GM23338 (cell line): ENCODE results near the gene P2RX4. TPM values are rescaled to one million over a fixed set of nuclear protein-coding genes. Genes with fewer than 3 reads are reported as not detected.

Experiments used
- ATAC-seq: fragments of 200-7000 bp; cut with Tn5 transposase; 3 replicates; pipeline ENCODE4 v1.9.1; 2020
- DNase-seq: peaks from one replicate; pipeline ENCODE4 v3.0.0-alpha.2; 2015; ENCODE audit warnings: low spot score
- H2AFZ ChIP-seq: fragments of 200-600 bp; sonication (generic); 2 replicates; pipeline ENCODE4 v1.8.0; 2016; ENCODE audit warnings: antibody characterized with exemption, mild to moderate bottlenecking, moderate library complexity
- H3F3A ChIP-seq: fragments of 200-600 bp; sonication (generic); replicated peaks from 2 replicates; pipeline ENCODE4 v1.8.0; 2017; ENCODE audit warnings: antibody characterized with exemption, mixed run types, low read depth
- H3K27ac ChIP-seq: fragments of 200-600 bp; sonication (generic); 2 replicates; pipeline ENCODE4 v1.6.1; 2016; ENCODE audit warnings: low read depth
- H3K27me3 ChIP-seq: fragments of 200-600 bp; sonication (generic); 2 replicates; pipeline ENCODE4 v1.8.0; 2016; ENCODE audit warnings: mild to moderate bottlenecking, mixed run types, moderate library complexity; ENCODE audit not compliant: insufficient read depth
- H3K36me3 ChIP-seq: fragments of 200-600 bp; sonication (generic); 2 replicates; pipeline ENCODE4 v1.8.0; 2016; ENCODE audit warnings: mild to moderate bottlenecking; ENCODE audit not compliant: insufficient read depth
- H3K4me1 ChIP-seq: fragments of 200-600 bp; sonication (generic); 2 replicates; pipeline ENCODE4 v1.8.0; 2016; ENCODE audit warnings: mild to moderate bottlenecking, moderate library complexity; ENCODE audit not compliant: insufficient read depth
- H3K4me2 ChIP-seq: fragments of 200-600 bp; sonication (generic); 2 replicates; pipeline ENCODE4 v1.7.1; 2017; ENCODE audit warnings: mixed run types
- H3K4me3 ChIP-seq: fragments of 200-600 bp; sonication (generic); 2 replicates; pipeline ENCODE4 v1.6.1; 2016; ENCODE audit warnings: mixed run types
- H3K79me2 ChIP-seq: fragments of 200-600 bp; sonication (generic); replicated peaks from 2 replicates; pipeline ENCODE4 v1.8.0; 2017; ENCODE audit warnings: mild to moderate bottlenecking; ENCODE audit not compliant: insufficient read depth
- H3K9me2 ChIP-seq: fragments of 200-600 bp; sonication (generic); 2 replicates; pipeline ENCODE4 v1.8.0; 2017; ENCODE audit not compliant: insufficient read depth
- H4K20me1 ChIP-seq: fragments of 200-600 bp; sonication (generic); replicated peaks from 2 replicates; pipeline ENCODE4 v1.8.0; 2017; ENCODE audit warnings: mild to moderate bottlenecking; ENCODE audit not compliant: insufficient read depth
- H3K27ac Mint-ChIP-seq: 2 replicates; pipeline ENCODE4 v1.8.0; 2020; ENCODE audit warnings: inconsistent platforms, mild to moderate bottlenecking, moderate library complexity, mixed read lengths
- H3K27me3 Mint-ChIP-seq: 3 replicates; pipeline ENCODE4 v1.8.0; 2022; ENCODE audit warnings: low read depth, mild to moderate bottlenecking, moderate library complexity, mixed read lengths, inconsistent platforms; ENCODE audit not compliant: insufficient read depth, poor library complexity
- H3K36me3 Mint-ChIP-seq: 3 replicates; pipeline ENCODE4 v1.8.0; 2021; ENCODE audit warnings: low read depth, mild to moderate bottlenecking, inconsistent platforms, moderate library complexity, mixed read lengths
- H3K4me1 Mint-ChIP-seq: 3 replicates; pipeline ENCODE4 v1.8.0; 2020; ENCODE audit warnings: mild to moderate bottlenecking, inconsistent platforms, mixed read lengths
- H3K4me3 Mint-ChIP-seq: 3 replicates; pipeline ENCODE4 v1.8.0; 2021; ENCODE audit warnings: moderate library complexity, mild to moderate bottlenecking, inconsistent platforms, mixed read lengths
- H3K9me3 Mint-ChIP-seq: 3 replicates; pipeline ENCODE4 v1.8.0; 2020; ENCODE audit warnings: moderate library complexity, mild to moderate bottlenecking, inconsistent platforms, mixed read lengths
- CTCF ChIP-seq, 2 experiments: fragments of 200-600 bp in 1 of 2; sonication (generic) in 1 of 2; conservative IDR thresholded peaks; 2 replicates each; pipeline versions ENCODE4 v1.5.1 to v1.6.1; 2016 to 2017; ENCODE audit warnings: antibody characterized with exemption in 2 of 2, low read depth in 2 of 2, mild to moderate bottlenecking in 2 of 2, moderate library complexity in 1 of 2
- EZH2phosphoT487 ChIP-seq: fragments of 200-600 bp; sonication (generic); IDR thresholded peaks from one replicate; pipeline ENCODE4 v1.8.1; 2018; ENCODE audit warnings: antibody characterized with exemption; ENCODE audit not compliant: unreplicated experiment
- NANOG ChIP-seq: IDR thresholded peaks from 2 replicates; pipeline ENCODE4 v1.6.1; 2016; ENCODE audit warnings: antibody characterized with exemption, borderline replicate concordance
- polyA plus RNA-seq: library from polyadenylated mRNA; unstranded; fragments of >200 nt; fragmentation: Nextera tagmentation; extraction: Ambion mirVana; gene quantifications from 2 replicates; pipeline ENCODE4 v1.2.1, GENCODE V29; 2016
- total RNA-seq: library from RNA; depleted of rRNA; stranded (reverse); fragments of >200 nt; shearing (Covaris generic); gene quantifications from 2 replicates; pipeline ENCODE4 v1.2.3, GENCODE V29; 2014
- TF ChIP-seq, protein P1 (sequence below): IDR thresholded peaks from one replicate; pipeline ENCODE4 v1.6.1; 2018; ENCODE audit warnings: antibody characterized with exemption; ENCODE audit not compliant: unreplicated experiment

The P2RX4 gene
- total and polyA plus RNA-seq, 2 experiments from 2014 or later, result 5.6 to 18.9 TPM

GRCh38 chr12:121222847-121223246, 12.9 kb downstream of the P2RX4 start (continued):
- TF ChIP-seq, protein P1, sequence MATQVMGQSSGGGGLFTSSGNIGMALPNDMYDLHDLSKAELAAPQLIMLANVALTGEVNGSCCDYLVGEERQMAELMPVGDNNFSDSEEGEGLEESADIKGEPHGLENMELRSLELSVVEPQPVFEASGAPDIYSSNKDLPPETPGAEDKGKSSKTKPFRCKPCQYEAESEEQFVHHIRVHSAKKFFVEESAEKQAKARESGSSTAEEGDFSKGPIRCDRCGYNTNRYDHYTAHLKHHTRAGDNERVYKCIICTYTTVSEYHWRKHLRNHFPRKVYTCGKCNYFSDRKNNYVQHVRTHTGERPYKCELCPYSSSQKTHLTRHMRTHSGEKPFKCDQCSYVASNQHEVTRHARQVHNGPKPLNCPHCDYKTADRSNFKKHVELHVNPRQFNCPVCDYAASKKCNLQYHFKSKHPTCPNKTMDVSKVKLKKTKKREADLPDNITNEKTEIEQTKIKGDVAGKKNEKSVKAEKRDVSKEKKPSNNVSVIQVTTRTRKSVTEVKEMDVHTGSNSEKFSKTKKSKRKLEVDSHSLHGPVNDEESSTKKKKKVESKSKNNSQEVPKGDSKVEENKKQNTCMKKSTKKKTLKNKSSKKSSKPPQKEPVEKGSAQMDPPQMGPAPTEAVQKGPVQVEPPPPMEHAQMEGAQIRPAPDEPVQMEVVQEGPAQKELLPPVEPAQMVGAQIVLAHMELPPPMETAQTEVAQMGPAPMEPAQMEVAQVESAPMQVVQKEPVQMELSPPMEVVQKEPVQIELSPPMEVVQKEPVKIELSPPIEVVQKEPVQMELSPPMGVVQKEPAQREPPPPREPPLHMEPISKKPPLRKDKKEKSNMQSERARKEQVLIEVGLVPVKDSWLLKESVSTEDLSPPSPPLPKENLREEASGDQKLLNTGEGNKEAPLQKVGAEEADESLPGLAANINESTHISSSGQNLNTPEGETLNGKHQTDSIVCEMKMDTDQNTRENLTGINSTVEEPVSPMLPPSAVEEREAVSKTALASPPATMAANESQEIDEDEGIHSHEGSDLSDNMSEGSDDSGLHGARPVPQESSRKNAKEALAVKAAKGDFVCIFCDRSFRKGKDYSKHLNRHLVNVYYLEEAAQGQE, result no peak
- no peak for TF ChIP-seq CTCF (conservative IDR thresholded peaks at IDR 0.05; ENCODE audit: low read depth in 2 of 2)
- TF ChIP-seq NANOG, result no peak

- no peak for TF ChIP-seq EZH2phosphoT487
- TF ChIP-seq CTCF (conservative IDR thresholded peaks at IDR 0.05; ENCODE audit: low read depth in 2 of 2), result peak; percentile 33 to 54; a peak in 3 of 4 replicates
- H3K9me2 ChIP-seq, result no peaks in the 10 kb centered on the region
- H3K27ac Mint-ChIP-seq, result no peak overlapping the region
- no peak overlapping the region for H3K27ac ChIP-seq
- H3K36me3 Mint-ChIP-seq, result no peaks in the 10 kb centered on the region; the same call in 2 of the 3 replicates
- H3F3A ChIP-seq, result no peaks in the 10 kb centered on the region
- no peaks in the 10 kb centered on the region for H3K9me3 Mint-ChIP-seq
- H3K4me3 ChIP-seq, result no peak overlapping the region
- no peak overlapping the region for H2AFZ ChIP-seq
- no peaks in the 10 kb centered on the region for H3K4me1 Mint-ChIP-seq
- H3K4me2 ChIP-seq, result no peak overlapping the region
- no peak overlapping the region for H3K4me3 Mint-ChIP-seq
- no peaks in the 10 kb centered on the region for H3K27me3 ChIP-seq
- ATAC-seq (peak; percentile 83), DNase-seq (no peak)
- no peaks in the 10 kb centered on the region for H3K79me2 ChIP-seq
- H3K27me3 Mint-ChIP-seq, result peaks cover 4% of the 10 kb centered on the region
- no peaks in the 10 kb centered on the region for H4K20me1 ChIP-seq
- no peaks in the 10 kb centered on the region for H3K36me3 ChIP-seq
- H3K4me1 ChIP-seq, result no peaks in the 10 kb centered on the region
These were observed 13.7 kb downstream of the P2RX4 start for GRCh38 chr12:121223292-121224285.
